Kidney epithelial cell (primary cell): Measurements from ENCODE around the gene FTO. TPM values are rescaled to one million over a fixed set of nuclear protein-coding genes. Genes with fewer than 3 reads are reported as not detected.

Experiments used
- DNase-seq: peaks from one replicate; pipeline ENCODE4 v3.0.0-alpha.2; 2010; ENCODE audit warnings: low read depth
- H3K27me3 ChIP-seq: 2 replicates; pipeline ENCODE4 v1.6.0; 2011; ENCODE audit warnings: low read length; ENCODE audit not compliant: control insufficient read depth, insufficient read depth
- H3K36me3 ChIP-seq: 2 replicates; pipeline ENCODE4 v1.5.1; 2011; ENCODE audit warnings: low read length; ENCODE audit not compliant: control insufficient read depth, insufficient read depth
- H3K4me3 ChIP-seq: 2 replicates; pipeline ENCODE4 v1.5.1; 2011; ENCODE audit warnings: low read depth, mild to moderate bottlenecking, control low read depth, low read length
- CTCF ChIP-seq: IDR thresholded peaks from 2 replicates; pipeline ENCODE4 v1.5.1; 2011; ENCODE audit warnings: mild to moderate bottlenecking, moderate library complexity, low read length, control low read depth, inconsistent platforms; ENCODE audit not compliant: insufficient read depth, poor library complexity, severe bottlenecking
- total RNA-seq: library from RNA; depleted of rRNA; stranded (reverse); fragments of >200 nt; gene quantifications from 2 replicates; pipeline ENCODE4 v1.2.3, GENCODE V29; 2015

The FTO gene
- total RNA-seq, 1 donor from 2014 or later, result 66.9 TPM

DNA sequence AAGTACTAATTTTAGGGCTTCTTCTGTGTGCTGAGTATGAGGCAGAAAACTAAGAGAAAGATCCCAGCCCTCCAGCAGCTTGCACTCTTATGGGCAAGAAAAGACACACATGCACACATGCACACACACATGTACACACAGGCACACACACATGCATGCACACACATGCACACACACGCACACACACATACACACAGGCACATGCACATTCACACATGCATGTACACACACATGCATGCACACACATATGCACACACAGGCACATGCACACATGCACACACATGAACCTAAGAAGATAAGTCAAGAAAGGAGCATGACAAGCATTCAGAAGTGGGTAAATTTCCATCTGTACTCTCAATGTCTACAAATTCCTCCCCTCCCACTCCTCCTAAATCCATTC, 452.4 kb downstream of the FTO start:
- Histone ChIP-seq H3K36me3 (no peaks in the 10 kb centered on the region), H3K4me3 (no peak overlapping the region), H3K27me3 (no peaks in the 10 kb centered on the region)
- TF ChIP-seq CTCF, result no peak
- no peak for DNase-seq

- TF ChIP-seq CTCF, result no peak
- Histone ChIP-seq H3K27me3 (no peaks in the 10 kb centered on the region), H3K36me3 (no peaks in the 10 kb centered on the region), H3K4me3 (no peak overlapping the region)
- DNase-seq, result no peak
Measured at GRCh38 chr16:54158986-54159385, 455.0 kb downstream of the FTO start.

GRCh38 chr16:54159490-54160080, 455.6 kb downstream of the FTO start:
- Histone ChIP-seq H3K4me3 (no peak overlapping the region), H3K36me3 (no peaks in the 10 kb centered on the region), H3K27me3 (no peaks in the 10 kb centered on the region)
- no peak for DNase-seq
- no peak for TF ChIP-seq CTCF

- Histone ChIP-seq H3K27me3 (no peaks in the 10 kb centered on the region), H3K36me3 (no peaks in the 10 kb centered on the region), H3K4me3 (no peak overlapping the region)
- DNase-seq, result no peak
- no peak for TF ChIP-seq CTCF
Measured at GRCh38 chr16:54160252-54160860, 456.4 kb downstream of the FTO start.

- Histone ChIP-seq H3K4me3 (no peak overlapping the region), H3K36me3 (no peaks in the 10 kb centered on the region), H3K27me3 (no peaks in the 10 kb centered on the region)
- no peak for DNase-seq
- TF ChIP-seq CTCF, result no peak
Measured at GRCh38 chr16:54160939-54161897, 457.3 kb downstream of the FTO start.
